Activated CD4-positive, alpha-beta T cell treated with anti-CD3 and anti-CD28 coated beads for 36 hours (primary cell): ENCODE measurements around the gene CMSS1. TPM values are rescaled to one million over a fixed set of nuclear protein-coding genes. Genes with fewer than 3 reads are reported as not detected.
"Not testable (repeated sequence)": the region's sequence is repeated elsewhere in the genome, so short reads cannot be mapped to it uniquely, and the experiment has no call there.

Experiments
- ATAC-seq: fragments of 200-7000 bp; cut with Tn5 transposase; one replicate; pipeline ENCODE4 v1.10.0; 2021; ENCODE audit warnings: mild to moderate bottlenecking, moderate library complexity
- CTCF ChIA-PET: fragments of 350-600 bp; sonication (Branson Sonifier 250); formaldehyde crosslinking; loops from one replicate; lab custom pipeline; 2021; ENCODE audit warnings: antibody characterized with exemption; lab: Charles Lee
- POLR2A ChIA-PET: fragments of 350-600 bp; sonication (Branson Sonifier 250); formaldehyde crosslinking; loops from one replicate; lab custom pipeline; 2021; ENCODE audit warnings: antibody characterized with exemption, inconsistent platforms; lab: Charles Lee
- DNase-seq: peaks from one replicate; pipeline ENCODE4 v3.0.0-alpha.2; 2020
- H3K27ac Mint-ChIP-seq: one replicate; pipeline ENCODE4 v1.8.0; 2021; ENCODE audit warnings: mixed read lengths
- H3K27me3 Mint-ChIP-seq: one replicate; pipeline ENCODE4 v1.8.0; 2021; ENCODE audit warnings: mixed read lengths
- H3K36me3 Mint-ChIP-seq: one replicate; pipeline ENCODE4 v1.8.0; 2021; ENCODE audit warnings: low read depth, mixed read lengths
- H3K4me1 Mint-ChIP-seq: one replicate; pipeline ENCODE4 v1.8.0; 2021; ENCODE audit warnings: mixed read lengths
- H3K4me3 Mint-ChIP-seq: one replicate; pipeline ENCODE4 v1.8.0; 2021; ENCODE audit warnings: mild to moderate bottlenecking, moderate library complexity, mixed read lengths
- H3K9me3 Mint-ChIP-seq: one replicate; pipeline ENCODE4 v1.8.0; 2021; ENCODE audit warnings: low read depth, mixed read lengths
- intact Hi-C, 2 experiments: fragments of 100-400 bp; cut with DNase I in 1 of 2; cut with micrococcal nuclease in 1 of 2; formaldehyde crosslinking; loops; one replicate each; pipeline versions ENCODE4 v1.14.2 to v1.15.1; 2022 to 2024; cut with DNase I, micrococcal nuclease
- total RNA-seq, 2 experiments: library from RNA; stranded (reverse); gene quantifications; one replicate each; pipeline ENCODE4 v1.2.3, GENCODE V29; 2021

The CMSS1 gene
- total RNA-seq, 2 experiments from 2014 or later, result 94.0 to 96.3 TPM

DNA sequence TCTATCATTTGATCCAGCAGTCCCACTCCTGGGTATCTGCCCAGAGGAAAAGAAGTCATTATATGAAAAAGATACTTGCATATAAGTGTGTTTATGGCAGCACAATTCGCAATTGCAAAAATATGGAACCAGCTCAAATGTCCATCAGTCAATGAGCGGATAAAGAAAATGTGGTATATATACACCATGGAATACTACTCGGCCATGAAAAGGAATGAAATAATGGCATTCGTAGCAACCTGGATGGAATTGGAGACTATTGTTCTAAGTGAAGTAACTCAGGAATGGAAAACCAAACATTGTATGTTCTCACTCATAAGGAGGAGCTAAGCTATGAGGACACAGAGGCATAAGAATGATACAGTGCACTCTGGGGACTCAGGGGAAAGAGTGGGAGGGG, 24.3 kb downstream of the CMSS1 start:
- ATAC-seq, H3K36me3 Mint-ChIP-seq, H3K27ac Mint-ChIP-seq, POLR2A ChIA-PET, DNase-seq, H3K4me3 Mint-ChIP-seq, H3K9me3 Mint-ChIP-seq, intact Hi-C loops, H3K27me3 Mint-ChIP-seq: not testable (repeated sequence)
- CTCF ChIA-PET, result interaction anchor here (0.8 kb wide), 1 partner anchor 8 kb away, joined by 3 read pairs; no protein-coding TSS in a partner anchor
- peaks cover 11% of the 10 kb centered on the region for H3K4me1 Mint-ChIP-seq

DNA sequence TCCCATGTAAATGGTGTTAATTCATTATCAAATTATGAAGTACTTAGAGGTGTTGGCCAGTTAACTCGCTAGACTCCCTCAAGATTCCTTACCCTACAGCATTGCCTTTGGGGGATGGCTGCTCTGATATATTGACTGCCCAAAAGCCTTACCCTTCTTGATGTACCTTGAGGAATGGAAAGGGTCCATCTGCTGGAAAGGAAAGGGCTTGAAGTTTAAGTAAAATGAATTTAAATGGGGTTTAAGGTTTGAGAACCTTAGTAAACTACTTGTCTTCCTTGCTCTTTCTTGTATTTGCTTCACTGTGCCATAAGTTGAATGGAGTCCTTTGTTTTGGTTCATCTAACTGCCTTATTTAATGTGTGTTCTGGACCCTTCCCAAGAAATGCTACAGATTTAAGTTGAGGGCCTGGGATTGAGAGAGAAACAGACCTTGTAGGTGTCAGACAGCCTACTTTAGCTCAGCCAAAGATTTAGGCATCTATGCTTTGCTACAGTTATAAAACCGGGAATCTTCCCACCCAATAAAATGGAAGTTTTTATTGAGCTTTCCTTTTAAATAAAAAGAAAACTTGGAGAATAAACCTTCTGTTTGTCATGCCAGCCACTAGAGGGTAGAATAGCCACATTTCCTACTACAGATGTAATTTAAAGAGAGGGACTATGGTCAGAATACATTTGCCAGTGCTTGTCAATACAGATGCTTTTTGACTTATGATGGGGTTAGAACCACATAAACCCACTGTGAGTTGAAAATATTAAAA, 25.3 kb downstream of the CMSS1 start:
- intact Hi-C loops, result no loop called here

DNA sequence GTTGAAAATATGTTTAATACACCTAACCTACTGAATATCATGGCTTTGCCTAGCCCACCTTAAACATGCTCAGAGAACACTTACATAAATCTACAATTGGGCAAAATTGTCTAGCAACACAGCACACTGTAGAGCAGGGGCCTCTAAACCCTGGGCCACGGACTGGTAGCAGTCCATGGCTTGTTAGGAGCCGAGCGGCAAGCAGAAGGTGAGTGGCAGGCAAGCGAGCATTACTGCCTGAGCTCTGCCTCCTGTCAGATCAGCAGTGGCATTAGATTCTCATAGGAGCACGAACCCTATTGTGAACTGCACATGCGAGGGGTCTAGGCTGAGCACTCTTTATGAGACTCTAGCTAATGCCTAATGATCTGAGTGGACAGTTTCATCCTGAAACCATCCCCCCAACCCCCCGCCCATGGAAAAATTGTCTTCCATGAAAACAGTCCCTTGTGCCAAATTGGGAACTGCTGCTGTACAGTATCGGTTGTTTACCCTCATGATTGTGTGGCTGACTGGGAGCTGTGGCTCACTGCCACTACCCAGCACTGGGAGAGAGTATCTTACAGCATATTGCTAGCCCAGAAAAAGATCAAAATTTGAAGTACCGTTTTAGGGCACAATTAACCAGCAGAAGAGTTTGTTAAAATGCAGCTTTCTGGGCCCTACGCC, 26.1 kb downstream of the CMSS1 start:
- Mint-ChIP-seq H3K9me3 (no peaks in the 10 kb centered on the region), H3K36me3 (no peaks in the 10 kb centered on the region), H3K27me3 (no peaks in the 10 kb centered on the region), H3K27ac (no peak overlapping the region), H3K4me3 (no peak overlapping the region), H3K4me1 (peaks cover 14% of the 10 kb centered on the region)
- CTCF ChIA-PET, result interaction anchor here (1.0 to 1.5 kb wide), 6 partner anchors 10 to 291 kb away, joined by 3 to 7 read pairs (median 4); no protein-coding TSS in a partner anchor
- ATAC-seq (no peak), DNase-seq (no peak)
- POLR2A ChIA-PET, result interaction anchor here (0.6 kb wide), 1 partner anchor 658 kb away, joined by 7 read pairs; no protein-coding TSS in a partner anchor
- intact Hi-C loops, result no loop called here

More for the DNA sequence above, 25.3 kb downstream of the CMSS1 start:
- H3K36me3 Mint-ChIP-seq, result no peaks in the 10 kb centered on the region
- ChIA-PET POLR2A (no interaction called here), CTCF (interaction anchor here (0.6 to 1.5 kb wide), 4 partner anchors 11 to 293 kb away, joined by 3 to 5 read pairs (median 3); no protein-coding TSS in a partner anchor)
- no peaks in the 10 kb centered on the region for H3K27me3 Mint-ChIP-seq
- no peak overlapping the region for H3K4me3 Mint-ChIP-seq
- no peak for ATAC-seq
- no peak overlapping the region for H3K27ac Mint-ChIP-seq
- peaks cover 13% of the 10 kb centered on the region for H3K4me1 Mint-ChIP-seq
- no peak for DNase-seq
- H3K9me3 Mint-ChIP-seq, result no peaks in the 10 kb centered on the region

DNA sequence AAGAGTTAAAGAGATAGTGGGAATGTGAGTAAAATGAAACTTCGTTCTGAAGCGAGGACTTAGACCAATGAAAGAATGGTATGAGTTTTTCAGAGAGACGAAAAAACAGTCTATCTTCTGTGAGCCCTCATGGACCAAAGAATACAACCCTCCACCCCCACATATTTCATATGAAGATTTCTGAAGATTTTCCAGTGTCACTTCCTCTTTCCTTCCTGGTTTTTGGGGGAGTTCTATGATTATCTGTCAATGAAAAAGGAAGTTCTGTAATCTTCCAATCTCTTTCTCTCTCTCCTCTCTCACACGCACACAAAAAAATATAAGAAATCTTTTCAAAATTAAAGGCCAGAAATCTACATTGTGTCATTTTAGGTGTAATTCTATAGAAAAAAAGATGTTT, 27.7 kb downstream of the CMSS1 start:
- DNase-seq, result no peak
- Mint-ChIP-seq H3K27ac (no peak overlapping the region), H3K4me1 (peaks cover 14% of the 10 kb centered on the region), H3K36me3 (no peaks in the 10 kb centered on the region), H3K9me3 (no peaks in the 10 kb centered on the region), H3K4me3 (no peak overlapping the region), H3K27me3 (no peaks in the 10 kb centered on the region)
- ChIA-PET POLR2A (no interaction called here), CTCF (interaction anchor here (1.3 kb wide), 1 partner anchor 13 kb away, joined by 7 read pairs; no protein-coding TSS in a partner anchor)
- intact Hi-C loops, result no loop called here
- no peak for ATAC-seq

DNA sequence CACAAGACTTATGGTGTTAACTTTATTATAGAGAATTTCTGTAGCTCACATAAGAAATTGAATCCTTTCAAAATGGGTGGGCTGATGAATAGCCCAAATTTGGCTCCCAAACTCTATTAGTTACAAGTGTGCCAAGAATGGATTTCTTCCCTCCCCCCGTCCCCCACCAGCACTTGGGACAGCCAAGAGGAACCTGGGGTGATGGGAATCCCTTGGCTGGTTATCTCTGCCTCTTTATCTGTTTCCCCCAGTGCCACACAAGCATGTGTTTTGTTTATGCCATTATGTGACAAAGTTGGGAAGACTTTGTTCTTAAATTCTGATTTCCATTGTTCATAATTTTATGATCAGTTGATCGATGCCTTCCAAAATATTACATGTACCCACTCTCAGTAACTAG, 28.3 kb downstream of the CMSS1 start:
- H3K36me3 Mint-ChIP-seq, result no peaks in the 10 kb centered on the region
- DNase-seq (no peak), ATAC-seq (no peak)
- H3K27ac Mint-ChIP-seq, result no peak overlapping the region
- ChIA-PET CTCF (interaction anchor here (1.4 kb wide), 1 partner anchor 15 kb away, joined by 3 read pairs; no protein-coding TSS in a partner anchor), POLR2A (no interaction called here)
- no peaks in the 10 kb centered on the region for H3K9me3 Mint-ChIP-seq
- intact Hi-C loops, result no loop called here
- peaks cover 14% of the 10 kb centered on the region for H3K4me1 Mint-ChIP-seq
- H3K27me3 Mint-ChIP-seq, result no peaks in the 10 kb centered on the region
- H3K4me3 Mint-ChIP-seq, result no peak overlapping the region

DNA sequence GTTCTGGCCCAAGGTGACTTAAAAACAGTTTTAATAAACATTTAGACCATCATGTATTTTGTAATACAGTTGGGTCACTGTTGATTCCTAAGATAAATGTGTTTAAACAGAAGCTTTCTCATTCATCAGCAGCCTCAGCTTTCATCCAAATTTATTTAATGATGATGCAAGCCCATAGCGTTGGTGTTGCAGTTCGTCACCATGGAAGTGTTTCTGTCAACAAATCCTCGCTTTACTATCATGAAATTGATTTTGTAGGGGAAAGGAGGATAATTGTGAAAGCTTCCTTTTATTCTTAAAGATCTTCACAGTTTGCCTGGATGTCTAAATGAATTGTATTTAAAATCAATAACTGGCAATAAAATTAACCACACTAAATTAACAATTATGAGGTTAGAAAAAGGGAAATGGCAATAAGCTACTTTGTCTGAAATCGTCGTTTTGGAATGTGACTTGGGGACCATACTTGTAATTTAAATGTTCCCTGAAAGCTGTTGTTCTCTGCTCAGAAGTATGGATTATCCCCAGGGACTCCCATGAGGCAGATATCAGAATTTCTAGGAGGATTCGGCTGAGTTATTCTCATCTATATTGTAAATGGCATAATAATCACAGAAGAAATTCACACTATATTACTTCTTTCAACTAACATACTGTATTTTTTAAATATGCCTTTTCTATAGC, 29.0 kb downstream of the CMSS1 start:
- POLR2A ChIA-PET, result interaction anchor here (0.6 to 0.7 kb wide), 2 partner anchors 25 to 41 kb away, joined by 3 to 6 read pairs; no protein-coding TSS in a partner anchor
- no peaks in the 10 kb centered on the region for H3K27me3 Mint-ChIP-seq
- no peak overlapping the region for H3K27ac Mint-ChIP-seq
- peaks cover 14% of the 10 kb centered on the region for H3K4me1 Mint-ChIP-seq
- no peak overlapping the region for H3K4me3 Mint-ChIP-seq
- intact Hi-C loops, result no loop called here
- CTCF ChIA-PET, result interaction anchor here (0.9 to 1.4 kb wide), 2 partner anchors 9 to 14 kb away, joined by 3 to 5 read pairs; no protein-coding TSS in a partner anchor
- ATAC-seq (no peak), DNase-seq (no peak)
- H3K36me3 Mint-ChIP-seq, result no peaks in the 10 kb centered on the region
- H3K9me3 Mint-ChIP-seq, result no peaks in the 10 kb centered on the region

DNA sequence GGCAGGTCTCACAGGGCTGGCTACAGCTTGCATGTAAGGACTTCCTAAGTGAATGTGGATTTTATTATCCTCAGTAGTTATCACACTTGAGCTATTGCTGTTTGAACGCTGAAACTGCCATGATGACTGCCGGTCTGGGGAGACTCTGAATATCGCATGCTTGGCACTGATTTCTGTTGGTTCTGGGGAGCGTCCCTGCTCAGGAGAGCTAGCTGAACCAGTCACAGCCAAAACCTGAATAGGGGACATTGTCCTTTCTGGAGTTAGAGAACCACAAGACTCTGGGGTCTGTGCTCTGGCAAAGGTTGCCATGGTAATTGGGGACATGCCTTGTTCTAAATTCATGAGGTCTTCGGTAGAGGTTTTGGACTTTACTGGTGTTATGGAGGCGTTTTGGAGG, 30.8 kb downstream of the CMSS1 start:
- H3K36me3 Mint-ChIP-seq, result no peaks in the 10 kb centered on the region
- no peak for ATAC-seq
- CTCF ChIA-PET, result no interaction called here

DNA sequence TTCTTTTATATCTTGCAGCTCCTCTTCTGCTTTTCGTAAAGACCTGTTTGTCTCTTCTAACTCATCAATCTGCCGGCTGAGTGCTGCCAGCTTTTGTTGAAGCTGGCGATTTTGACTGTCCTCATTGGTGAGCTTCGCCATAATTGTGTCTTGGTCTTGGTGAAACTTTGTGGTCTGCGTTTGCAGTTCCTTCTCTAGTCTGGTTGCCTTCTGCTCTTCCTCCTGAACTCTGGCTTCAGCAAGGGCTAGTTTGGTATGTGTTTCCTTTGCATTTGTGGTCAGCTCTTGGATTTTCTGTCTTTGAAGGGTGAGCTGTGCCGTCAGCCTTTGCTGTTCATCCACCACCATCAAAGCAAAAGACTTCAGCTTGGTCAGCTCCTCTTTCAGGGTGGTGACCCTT, 32.9 kb downstream of the CMSS1 start:
- intact Hi-C loops, result no loop called here
- Mint-ChIP-seq H3K36me3 (peaks cover 4% of the 10 kb centered on the region), H3K4me1 (peaks cover 2% of the 10 kb centered on the region), H3K9me3 (no peaks in the 10 kb centered on the region), H3K27me3 (no peaks in the 10 kb centered on the region), H3K4me3 (no peak overlapping the region), H3K27ac (no peak overlapping the region)
- POLR2A ChIA-PET, result no interaction called here
- no peak for DNase-seq
- CTCF ChIA-PET, result interaction anchor here (0.6 to 2.1 kb wide), 8 partner anchors 9 to 418 kb away, joined by 3 to 10 read pairs (median 4); no protein-coding TSS in a partner anchor
- no peak for ATAC-seq

More for the DNA sequence above, 30.8 kb downstream of the CMSS1 start:
- POLR2A ChIA-PET, result no interaction called here
- Mint-ChIP-seq H3K4me3 (no peak overlapping the region), H3K27ac (no peak overlapping the region), H3K4me1 (peaks cover 14% of the 10 kb centered on the region), H3K9me3 (no peaks in the 10 kb centered on the region), H3K27me3 (no peaks in the 10 kb centered on the region)
- DNase-seq, result no peak
- intact Hi-C loops, result no loop called here

DNA sequence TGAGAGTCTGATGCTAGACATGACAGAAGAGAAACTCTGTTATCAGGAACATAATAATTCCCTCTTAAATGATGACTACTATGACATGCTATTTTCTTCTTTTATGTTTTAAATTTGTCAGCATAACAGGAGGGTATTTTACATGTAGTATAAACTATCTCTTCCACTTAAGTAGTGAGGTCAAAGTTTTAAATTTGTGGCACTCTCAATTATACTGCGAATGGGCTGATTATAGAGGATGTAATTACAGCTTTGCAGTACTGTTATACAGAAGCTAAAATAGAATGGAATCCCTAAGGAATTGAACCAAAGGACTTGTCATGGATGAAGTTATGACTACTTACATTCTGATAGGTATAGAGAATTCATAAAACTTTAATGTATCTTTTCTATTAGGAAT, 34.3 kb downstream of the CMSS1 start:
- Mint-ChIP-seq H3K4me1 (peaks cover 14% of the 10 kb centered on the region), H3K27ac (no peak overlapping the region), H3K36me3 (peaks cover 4% of the 10 kb centered on the region), H3K27me3 (no peaks in the 10 kb centered on the region), H3K9me3 (no peaks in the 10 kb centered on the region), H3K4me3 (no peak overlapping the region)
- intact Hi-C loops, result no loop called here
- POLR2A ChIA-PET, result no interaction called here
- ATAC-seq (no peak), DNase-seq (no peak)
- CTCF ChIA-PET, result no interaction called here

DNA sequence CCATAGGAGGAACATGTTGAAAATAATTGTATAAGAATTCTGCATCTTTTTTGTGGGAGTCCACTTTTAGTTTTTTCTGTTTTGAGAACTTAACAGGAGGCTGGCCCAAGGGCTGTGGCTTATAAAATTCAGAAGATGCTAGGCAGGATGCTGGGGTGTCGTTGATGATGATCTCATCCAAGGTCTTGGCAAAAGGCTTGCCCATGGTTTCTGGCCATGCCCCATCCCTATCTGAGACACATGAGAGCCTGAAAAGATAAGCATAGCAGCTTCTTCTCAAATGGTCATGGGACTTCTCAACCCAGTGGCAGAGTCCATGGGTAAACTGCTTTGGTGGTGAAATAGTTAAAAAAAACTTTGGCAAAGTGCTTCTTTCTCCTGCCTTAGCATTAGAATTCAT, 35.2 kb downstream of the CMSS1 start:
- CTCF ChIA-PET, result no interaction called here

DNA sequence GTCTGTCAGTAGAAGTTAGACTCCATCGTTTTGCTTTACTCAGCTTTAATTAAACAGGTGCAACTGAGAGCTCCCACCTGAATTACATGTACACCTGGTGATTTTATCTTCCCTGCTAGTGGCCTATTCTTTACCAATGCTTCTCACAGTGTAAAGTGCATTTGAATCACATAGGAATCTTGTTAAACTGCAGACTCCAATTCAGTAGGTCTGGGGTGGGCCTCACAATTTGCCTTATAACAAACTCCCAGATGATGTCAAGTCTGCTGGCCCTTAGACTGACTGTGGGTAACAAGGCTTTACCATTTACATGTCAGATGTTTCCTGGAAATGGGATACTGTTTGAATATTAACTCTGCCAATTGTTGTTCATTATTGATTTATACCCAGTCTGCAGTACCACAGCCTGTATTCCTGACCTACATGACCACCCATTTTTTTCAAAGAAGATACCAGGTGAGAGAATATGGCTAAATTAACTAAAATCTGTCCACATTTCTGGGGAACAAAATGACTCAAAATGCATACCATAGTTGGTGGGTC, 37.2 kb downstream of the CMSS1 start:
- DNase-seq, result no peak
- ATAC-seq, result no peak
- Mint-ChIP-seq H3K27ac (no peak overlapping the region), H3K27me3 (no peaks in the 10 kb centered on the region), H3K4me1 (peaks cover 14% of the 10 kb centered on the region), H3K9me3 (no peaks in the 10 kb centered on the region), H3K4me3 (no peak overlapping the region), H3K36me3 (peaks cover 4% of the 10 kb centered on the region)
- POLR2A ChIA-PET, result no interaction called here
- CTCF ChIA-PET, result interaction anchor here (1.0 to 1.1 kb wide), 2 partner anchors 13 to 29 kb away, joined by 3 to 4 read pairs; no protein-coding TSS in a partner anchor
- intact Hi-C loops, result no loop called here

More for the DNA sequence above, 35.2 kb downstream of the CMSS1 start:
- peaks cover 16% of the 10 kb centered on the region for H3K4me1 Mint-ChIP-seq
- POLR2A ChIA-PET, result no interaction called here
- no peak for DNase-seq
- ATAC-seq, result no peak
- H3K4me3 Mint-ChIP-seq, result no peak overlapping the region
- no peaks in the 10 kb centered on the region for H3K27me3 Mint-ChIP-seq
- intact Hi-C loops, result no loop called here
- no peaks in the 10 kb centered on the region for H3K9me3 Mint-ChIP-seq
- peaks cover 4% of the 10 kb centered on the region for H3K36me3 Mint-ChIP-seq
- no peak overlapping the region for H3K27ac Mint-ChIP-seq
